HUES6 (cell line): ENCODE results near the gene SND1.

ENCODE experiments used
- H3K27ac ChIP-seq: 2 replicates; pipeline ENCODE4 v1.7.0; 2013; ENCODE audit warnings: low read depth, mild to moderate bottlenecking, low read length, inconsistent platforms
- H3K27me3 ChIP-seq: 2 replicates; pipeline ENCODE4 v1.6.1; 2013; ENCODE audit warnings: low read length; ENCODE audit not compliant: control insufficient read depth, insufficient read depth
- H3K36me3 ChIP-seq: 2 replicates; pipeline ENCODE4 v1.6.1; 2013; ENCODE audit warnings: low read length; ENCODE audit not compliant: control insufficient read depth, insufficient read depth
- H3K4me1 ChIP-seq: 2 replicates; pipeline ENCODE4 v1.6.1; 2013; ENCODE audit warnings: low read length; ENCODE audit not compliant: control insufficient read depth, insufficient read depth
- H3K4me3 ChIP-seq: 2 replicates; pipeline ENCODE4 v1.5.1; 2013; ENCODE audit warnings: low read depth, low read length
- H3K9ac ChIP-seq: one replicate; pipeline ENCODE4 v1.6.1; 2013; ENCODE audit warnings: mild to moderate bottlenecking, low read length
- H3K9me3 ChIP-seq: 2 replicates; pipeline ENCODE4 v1.6.1; 2013; ENCODE audit warnings: low read depth, low read length; ENCODE audit not compliant: control insufficient read depth, insufficient read depth

SND1 gene

DNA sequence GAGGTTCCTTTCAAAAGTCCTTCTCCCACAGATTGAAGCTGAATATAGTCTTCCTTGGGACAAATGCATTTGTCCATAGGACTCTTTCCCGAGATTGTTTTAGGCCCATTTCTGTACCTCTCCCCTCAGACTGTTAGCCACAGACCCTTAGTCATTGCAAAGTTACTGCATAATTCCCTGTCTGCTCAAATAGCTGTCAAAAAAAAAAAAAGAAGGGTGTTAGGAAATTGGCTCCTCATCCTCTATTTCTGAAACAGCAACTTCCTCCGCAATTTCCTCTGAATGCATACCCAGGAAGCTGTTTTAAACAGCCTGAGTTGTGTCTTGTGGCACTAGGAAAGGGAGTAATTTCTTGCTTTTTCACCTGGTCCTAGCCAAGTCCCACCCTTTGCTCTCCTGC is 373.8 kb downstream of the SND1 start:
- no peak overlapping the region for H3K27ac ChIP-seq
- peaks cover 36% of the 10 kb centered on the region for H3K4me1 ChIP-seq
- H3K4me3 ChIP-seq = no peak overlapping the region
- no peak overlapping the region for H3K9ac ChIP-seq
- H3K27me3 ChIP-seq = peaks cover 23% of the 10 kb centered on the region
- H3K9me3 ChIP-seq = no peaks in the 10 kb centered on the region
- H3K36me3 ChIP-seq = peaks cover 11% of the 10 kb centered on the region

DNA sequence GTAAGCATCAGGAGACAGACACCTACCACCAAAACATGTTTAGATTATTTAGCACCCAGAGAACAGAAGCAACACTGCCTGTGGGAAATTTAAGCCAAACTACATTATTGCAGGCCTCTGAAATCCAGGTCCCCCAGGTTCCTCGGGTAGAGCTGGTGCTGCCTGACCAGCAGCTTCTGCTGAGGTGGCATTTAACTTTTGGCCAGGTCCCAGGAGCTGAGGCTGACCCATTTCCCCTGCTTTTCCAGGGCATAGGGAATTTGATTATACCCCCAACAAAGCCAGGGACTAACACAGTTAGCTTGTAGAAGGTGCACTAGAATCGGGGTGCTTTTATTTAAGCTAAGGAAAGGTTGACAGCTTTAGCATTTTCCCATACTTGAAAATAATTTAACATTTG is 374.6 kb downstream of the SND1 start:
- H3K36me3 ChIP-seq = peaks cover 11% of the 10 kb centered on the region
- no peak overlapping the region for H3K9ac ChIP-seq
- no peaks in the 10 kb centered on the region for H3K9me3 ChIP-seq
- H3K27ac ChIP-seq = no peak overlapping the region
- H3K4me1 ChIP-seq = peaks cover 30% of the 10 kb centered on the region
- peaks cover 28% of the 10 kb centered on the region for H3K27me3 ChIP-seq
- H3K4me3 ChIP-seq = no peak overlapping the region

DNA sequence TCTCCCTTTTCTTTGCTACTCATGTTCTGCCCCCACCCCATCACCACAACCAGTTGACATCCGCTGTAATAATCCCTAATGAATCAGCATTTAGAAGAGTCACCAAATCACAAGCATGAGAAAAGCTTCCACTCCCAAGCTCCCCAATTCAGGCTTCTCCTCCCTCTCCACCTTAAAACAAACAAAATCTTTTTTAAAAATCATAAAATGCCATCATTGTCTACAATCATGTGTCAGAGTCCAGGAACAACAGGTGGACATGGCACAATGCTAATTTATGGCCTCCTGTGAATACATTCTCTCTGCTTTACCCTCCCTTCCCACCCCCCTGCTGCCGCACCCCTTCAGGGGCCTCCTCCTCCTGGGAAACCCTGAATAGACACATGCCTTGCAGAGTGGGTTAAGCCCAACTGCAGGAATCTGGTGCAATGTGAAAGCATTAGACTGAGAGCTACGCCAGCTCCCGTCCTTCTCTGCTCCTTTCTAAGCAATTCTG is 375.5 kb downstream of the SND1 start:
- Histone ChIP-seq H3K27ac (no peak overlapping the region), H3K9ac (no peak overlapping the region), H3K4me3 (no peak overlapping the region), H3K27me3 (peaks cover 34% of the 10 kb centered on the region), H3K4me1 (peaks cover 27% of the 10 kb centered on the region), H3K36me3 (peaks cover 11% of the 10 kb centered on the region), H3K9me3 (no peaks in the 10 kb centered on the region)

DNA sequence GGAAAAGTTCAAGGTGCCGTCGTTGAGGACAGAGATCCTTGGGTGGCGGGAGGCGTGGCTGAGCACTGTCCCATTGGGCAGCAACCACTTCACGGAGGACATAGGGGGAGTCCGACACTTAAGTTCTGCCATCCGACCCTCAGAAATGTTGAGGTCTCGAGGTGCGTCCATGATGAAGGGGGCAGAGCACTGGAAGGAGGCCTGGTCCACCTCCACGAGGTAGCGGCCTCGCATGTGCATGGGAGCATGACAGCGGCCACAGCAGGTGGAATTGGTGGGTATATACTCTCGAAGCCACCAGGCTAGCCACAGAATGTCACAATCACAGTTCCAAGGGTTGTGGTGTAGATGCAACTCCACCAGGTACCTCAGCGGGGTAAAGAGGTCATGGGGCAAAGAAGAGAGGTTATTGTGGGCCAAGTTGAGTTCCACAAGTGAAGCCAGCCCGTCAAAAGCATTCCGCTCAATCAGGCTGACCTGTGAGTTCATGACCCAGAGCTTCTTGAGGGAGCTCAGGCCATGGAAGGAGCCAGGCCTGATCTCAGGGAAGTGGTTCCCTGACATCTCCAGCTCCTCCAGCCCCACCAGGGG is 377.5 kb downstream of the SND1 start:
- H3K27me3 ChIP-seq = peaks cover 50% of the 10 kb centered on the region
- H3K4me3 ChIP-seq = no peak overlapping the region
- H3K36me3 ChIP-seq = peaks cover 8% of the 10 kb centered on the region

DNA sequence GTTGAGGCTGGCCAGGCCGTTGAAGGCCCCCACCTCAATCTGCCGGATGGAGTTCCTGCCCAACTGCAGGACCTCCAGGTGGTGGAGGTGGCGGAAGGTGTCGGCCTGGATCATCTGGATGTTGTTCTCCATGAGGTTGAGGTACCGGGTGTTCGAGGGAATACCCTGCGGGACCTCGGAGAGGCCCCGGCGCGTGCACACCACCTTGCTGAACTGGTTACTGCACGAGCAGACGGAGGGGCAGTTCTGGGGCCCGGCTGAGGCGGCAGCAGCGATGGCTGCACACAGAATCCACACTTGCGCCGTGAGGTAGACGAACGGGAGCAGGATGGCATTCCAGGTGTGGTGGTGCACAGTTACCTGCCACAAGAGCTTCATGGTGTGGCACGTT is 378.3 kb downstream of the SND1 start:
- Histone ChIP-seq H3K36me3 (peaks cover 8% of the 10 kb centered on the region), H3K4me3 (peak overlapping the region; percentile 74), H3K27ac (no peak overlapping the region), H3K9ac (peak overlapping the region; percentile 62), H3K27me3 (peaks cover 50% of the 10 kb centered on the region), H3K9me3 (no peaks in the 10 kb centered on the region), H3K4me1 (peaks cover 23% of the 10 kb centered on the region)

More for the DNA sequence above, 377.5 kb downstream of the SND1 start:
- Histone ChIP-seq H3K9ac (no peak overlapping the region), H3K4me1 (peaks cover 26% of the 10 kb centered on the region), H3K9me3 (no peaks in the 10 kb centered on the region), H3K27ac (no peak overlapping the region)

DNA sequence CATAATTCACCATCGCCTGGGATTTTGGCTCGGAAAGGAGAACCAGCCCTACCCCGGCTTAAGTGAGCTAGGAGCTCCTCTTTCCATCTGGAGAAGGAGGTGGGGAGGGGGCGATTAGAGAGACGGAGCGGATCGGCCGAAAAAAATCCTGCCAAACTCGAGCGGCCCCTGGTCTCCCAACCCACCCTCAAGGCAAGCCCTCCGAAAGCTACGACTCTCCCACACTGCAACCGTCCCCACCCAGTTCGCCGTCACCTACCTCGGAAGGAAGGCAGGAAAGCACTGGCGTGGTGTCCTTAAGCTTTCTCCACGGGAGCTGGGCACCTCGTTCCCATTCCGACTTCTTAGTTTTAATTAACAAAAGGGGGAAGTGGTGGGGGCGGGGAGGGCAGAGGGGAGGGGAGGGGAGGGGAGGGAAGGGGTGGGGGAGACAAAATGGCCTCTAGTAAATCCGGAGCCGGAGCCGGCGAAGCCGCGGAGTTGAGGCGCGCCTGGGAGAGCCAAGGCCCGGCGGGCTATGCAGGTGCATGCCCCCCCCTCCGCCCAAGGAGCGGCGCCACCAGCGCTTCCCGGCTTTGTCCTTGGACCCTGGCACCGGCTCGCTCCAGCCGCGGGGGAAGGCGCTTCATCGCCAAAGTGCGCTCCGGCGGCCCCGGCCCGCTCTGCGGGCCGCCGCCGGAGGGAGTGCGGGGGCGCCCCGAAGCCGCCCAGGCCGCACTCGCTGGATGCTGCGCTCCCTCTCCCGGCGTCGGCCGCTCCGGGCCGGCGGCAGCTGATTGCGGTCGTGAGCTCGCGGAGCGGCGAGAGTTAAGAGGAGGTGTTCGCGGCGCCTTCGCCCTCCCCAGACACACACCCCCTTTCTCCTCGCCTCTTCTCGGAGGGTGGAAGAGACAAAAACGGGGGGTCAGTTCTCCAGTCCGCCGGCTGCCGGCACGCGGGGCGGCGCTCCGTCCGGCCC is 378.9 kb downstream of the SND1 start, which contains the start of gene LRRC4:
Gene LRRC4, minus strand, starts transcription at position 784 of the 958 bp plus-strand sequence. CDS start 797 bp downstream, outside the sequence.
- peaks cover 23% of the 10 kb centered on the region for H3K4me1 ChIP-seq
- peak within 1 kb of the TSS; percentile 74 for H3K9ac ChIP-seq
- peak within 1 kb of the TSS; percentile 74 for H3K4me3 ChIP-seq
- H3K36me3 ChIP-seq = peaks cover 8% of the 10 kb centered on the region
- peaks cover 50% of the 10 kb centered on the region for H3K27me3 ChIP-seq
- H3K27ac ChIP-seq = no peak within 1 kb of the TSS
- no peaks in the 10 kb centered on the region for H3K9me3 ChIP-seq

DNA sequence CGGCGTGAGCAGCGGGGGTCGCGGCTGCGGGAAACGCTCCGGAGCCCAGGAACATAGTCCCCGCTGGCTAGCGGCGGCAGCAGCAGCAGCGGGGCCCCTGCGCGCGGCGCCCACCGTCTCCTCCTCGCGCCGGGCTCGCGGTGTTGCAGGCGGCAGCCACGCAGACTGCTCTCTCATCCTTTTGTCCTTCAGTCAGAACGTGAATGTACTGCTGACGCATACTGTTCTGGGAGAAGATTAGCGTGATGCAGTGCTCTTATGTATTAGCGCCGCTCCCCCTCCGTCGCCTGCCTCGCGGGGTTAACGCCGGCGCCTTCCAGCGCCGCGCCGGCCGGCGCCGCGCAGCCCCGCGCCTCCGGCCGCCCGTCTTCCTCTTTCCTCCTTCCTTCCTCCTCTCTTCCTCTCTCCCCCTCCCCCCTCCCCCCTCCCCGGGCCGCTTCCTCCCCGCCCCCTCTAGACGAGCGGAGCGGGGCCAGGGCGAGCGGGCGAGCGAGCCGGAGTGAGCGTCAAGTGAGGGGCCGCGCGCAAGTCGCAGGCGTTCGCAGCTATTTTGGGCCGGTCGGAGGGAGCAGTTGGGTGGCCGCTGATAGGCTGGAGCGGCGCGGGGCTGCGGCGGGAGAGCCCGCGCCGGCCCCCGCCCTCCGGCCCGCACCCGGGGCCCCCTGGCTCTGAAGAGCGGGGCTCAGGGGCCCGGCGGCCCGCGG is 380.1 kb downstream of the SND1 start:
- Histone ChIP-seq H3K27ac (no peak overlapping the region), H3K9me3 (no peaks in the 10 kb centered on the region), H3K4me3 (peak overlapping the region; percentile 62), H3K9ac (peak overlapping the region; percentile 55), H3K4me1 (peaks cover 23% of the 10 kb centered on the region), H3K36me3 (peaks cover 8% of the 10 kb centered on the region), H3K27me3 (peaks cover 50% of the 10 kb centered on the region)

DNA sequence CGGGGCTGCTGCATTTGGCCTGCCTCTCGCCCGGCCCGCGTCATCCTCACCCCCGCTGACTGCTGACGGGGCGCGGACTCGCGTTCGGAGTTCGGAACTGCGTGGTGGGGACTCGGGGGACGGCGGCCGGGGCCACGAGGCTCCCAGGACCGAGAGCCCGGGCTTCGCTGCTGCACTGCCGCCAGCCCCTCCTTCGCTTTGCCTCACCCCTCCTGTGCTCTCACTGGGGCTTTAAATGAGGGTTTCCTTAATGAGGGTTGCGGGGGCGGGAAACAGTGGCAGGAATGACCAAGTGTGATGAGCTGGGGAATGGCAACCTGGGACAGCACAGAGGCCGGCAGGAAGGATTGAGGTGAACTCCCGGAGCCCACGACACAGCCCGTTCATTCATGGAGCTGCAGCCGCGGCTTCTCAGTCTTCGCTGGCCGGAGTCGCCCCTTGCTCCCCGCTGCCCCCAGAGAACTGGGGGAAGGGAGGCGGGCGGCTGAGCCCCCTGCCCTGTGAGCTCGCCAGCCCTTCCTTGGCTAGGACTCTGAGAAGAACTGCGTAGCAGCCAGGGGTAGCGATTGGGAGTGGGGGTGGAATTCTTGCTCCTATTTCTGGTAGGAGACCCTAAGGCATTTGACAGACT is 380.7 kb downstream of the SND1 start:
- Histone ChIP-seq H3K36me3 (peaks cover 8% of the 10 kb centered on the region), H3K4me3 (peak overlapping the region; percentile 57)

DNA sequence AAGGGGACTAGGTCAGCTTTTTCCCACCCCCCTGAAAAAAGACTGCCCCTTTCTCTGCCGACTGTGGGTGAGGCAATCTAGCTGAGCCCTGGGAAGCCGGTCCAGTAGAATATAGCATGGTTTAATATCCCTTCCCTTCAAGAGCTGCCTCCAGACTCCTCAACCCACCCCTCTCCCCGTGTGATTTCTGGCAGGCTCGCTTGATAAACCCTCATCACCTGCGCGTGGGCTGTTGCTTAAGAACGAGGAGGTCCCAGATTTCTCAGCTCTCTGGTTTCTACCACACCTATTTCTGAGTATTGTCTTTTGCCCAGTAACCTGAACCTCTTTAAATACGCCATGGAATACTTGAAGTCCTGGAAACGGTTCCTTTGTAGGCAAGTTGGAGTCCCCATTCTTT is 381.3 kb downstream of the SND1 start:
- H3K36me3 ChIP-seq = peaks cover 8% of the 10 kb centered on the region
- H3K9me3 ChIP-seq = no peaks in the 10 kb centered on the region
- no peak overlapping the region for H3K9ac ChIP-seq
- H3K4me1 ChIP-seq = peaks cover 19% of the 10 kb centered on the region
- no peak overlapping the region; the same call in 1 of the 2 replicates for H3K4me3 ChIP-seq
- H3K27me3 ChIP-seq = peaks cover 50% of the 10 kb centered on the region
- H3K27ac ChIP-seq = no peak overlapping the region

More for the DNA sequence above, 380.7 kb downstream of the SND1 start:
- Histone ChIP-seq H3K27ac (no peak overlapping the region), H3K4me1 (peaks cover 19% of the 10 kb centered on the region), H3K27me3 (peaks cover 50% of the 10 kb centered on the region), H3K9ac (no peak overlapping the region), H3K9me3 (no peaks in the 10 kb centered on the region)

DNA sequence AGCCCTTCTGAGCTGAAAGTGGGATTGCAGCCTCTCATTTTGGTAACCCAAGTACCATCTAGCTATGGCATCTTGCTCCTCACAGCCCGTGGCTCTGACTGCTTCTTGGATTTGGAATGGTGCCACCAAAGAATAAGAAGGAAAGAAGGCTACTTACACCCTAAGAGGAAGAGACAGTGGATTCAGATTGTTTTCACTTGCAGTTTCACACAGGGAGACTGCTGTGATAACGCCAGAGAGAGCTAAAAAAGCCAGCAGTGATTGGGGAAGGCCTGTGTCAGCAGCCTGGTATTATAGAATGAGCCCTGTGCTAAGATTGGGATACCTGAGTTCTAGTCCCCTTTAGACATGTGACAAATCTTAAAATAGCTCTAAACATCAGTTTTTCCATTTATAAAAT is 382.8 kb downstream of the SND1 start:
- H3K9me3 ChIP-seq = no peaks in the 10 kb centered on the region
- peaks cover 14% of the 10 kb centered on the region for H3K4me1 ChIP-seq
- no peak overlapping the region for H3K4me3 ChIP-seq
- H3K27ac ChIP-seq = no peak overlapping the region
- no peaks in the 10 kb centered on the region for H3K36me3 ChIP-seq
- H3K27me3 ChIP-seq = peaks cover 37% of the 10 kb centered on the region
- H3K9ac ChIP-seq = no peak overlapping the region
